GM21526 (cell line): ENCODE data around the gene EVA1C.
"Not testable (repeated sequence)": the region's sequence is repeated elsewhere in the genome, so short reads cannot be mapped to it uniquely, and the experiment has no call there.

Experiments
- ATAC-seq: cut with Tn5 transposase; IDR thresholded peaks from one replicate; pipeline ENCODE4 v1.9.1; 2021; ENCODE audit warnings: moderate library complexity; ENCODE audit not compliant: unreplicated experiment, low FRiP score

Gene EVA1C

GRCh38 chr21:32521736-32522355 is 109.3 kb downstream of the EVA1C start:
- no peak for ATAC-seq

- ATAC-seq: no peak
These were observed 111.0 kb downstream of the EVA1C start for GRCh38 chr21:32523463-32523862.

DNA sequence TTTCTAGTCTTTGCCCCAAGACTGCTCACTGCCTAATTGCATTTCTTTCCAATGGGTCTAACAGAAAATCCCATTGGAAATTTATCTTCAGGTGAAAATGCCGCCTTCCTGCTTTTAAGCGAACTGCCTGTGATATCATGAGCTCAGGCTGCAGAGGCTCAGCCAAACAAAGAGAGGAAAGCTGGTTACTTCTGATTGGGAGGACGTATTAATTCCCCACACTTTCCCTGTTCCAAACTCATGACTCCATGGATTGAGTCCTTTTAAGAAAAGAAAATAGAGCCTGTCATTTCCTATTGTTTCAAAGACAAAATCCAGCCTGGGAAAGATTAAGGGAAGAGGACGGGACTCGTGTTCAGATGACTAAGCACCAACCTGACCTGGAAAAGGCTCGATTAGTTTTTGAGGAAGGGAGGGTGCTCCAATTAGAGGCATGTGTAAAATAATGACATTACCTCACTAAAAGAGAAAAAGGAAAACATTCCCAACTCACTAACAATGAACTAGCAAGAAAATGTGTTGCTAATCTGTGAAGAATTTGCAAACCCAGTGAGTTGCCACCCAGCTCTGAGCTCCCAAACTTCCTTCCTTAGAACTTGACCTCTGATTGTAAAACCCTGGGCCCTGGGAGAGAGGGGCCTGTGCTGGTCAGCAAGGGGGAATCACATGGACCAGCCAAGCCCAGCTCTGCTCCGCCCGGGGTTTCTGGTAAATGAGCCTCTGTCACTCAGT is 111.6 kb downstream of the EVA1C start:
- ATAC-seq: no peak

DNA sequence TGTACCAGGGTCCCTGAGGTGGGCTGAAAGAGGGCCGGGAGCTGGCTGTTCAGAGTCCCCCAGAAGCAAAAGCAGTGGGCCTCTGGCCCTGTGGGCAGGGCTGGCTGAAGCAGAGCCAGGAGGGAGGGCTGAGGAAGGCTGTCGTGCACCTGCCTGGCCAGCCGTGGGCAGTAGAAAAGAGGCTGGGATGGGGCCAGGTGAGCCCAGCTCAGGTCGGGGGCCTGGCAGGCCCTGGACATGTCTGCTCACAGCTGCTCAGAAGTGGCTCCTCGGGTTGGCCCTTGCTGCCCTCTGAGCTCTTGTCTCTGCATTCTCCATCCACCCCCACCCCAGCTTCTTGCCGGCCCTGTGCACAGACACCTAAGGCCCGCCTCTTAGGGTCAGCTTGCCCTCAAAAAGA is 112.8 kb downstream of the EVA1C start:
- no peak for ATAC-seq

GRCh38 chr21:32529679-32530078 is 117.2 kb downstream of the EVA1C start:
- no peak for ATAC-seq

DNA sequence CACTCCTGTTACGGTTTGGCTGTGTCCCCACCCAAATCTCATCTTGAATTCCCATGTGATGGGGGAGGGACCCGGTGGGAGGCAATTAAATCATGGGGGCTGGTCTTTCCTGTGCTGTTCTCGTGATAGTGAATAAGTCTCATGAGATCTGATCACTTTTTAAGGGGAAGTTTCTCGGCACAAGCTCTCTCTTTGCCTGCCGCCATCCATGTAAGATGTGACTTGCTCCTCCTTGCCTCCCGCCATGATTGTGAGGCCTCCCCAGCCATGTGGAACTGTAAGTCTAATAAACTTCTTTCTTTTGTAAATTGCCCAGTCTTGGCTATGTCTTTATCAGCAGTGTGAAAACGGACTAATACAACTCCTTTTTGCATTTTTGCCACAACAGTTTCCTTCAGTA is 118.3 kb downstream of the EVA1C start:
- not testable (repeated sequence) for ATAC-seq

GRCh38 chr21:32531561-32531960 is 119.1 kb downstream of the EVA1C start:
- not testable (repeated sequence) for ATAC-seq

DNA sequence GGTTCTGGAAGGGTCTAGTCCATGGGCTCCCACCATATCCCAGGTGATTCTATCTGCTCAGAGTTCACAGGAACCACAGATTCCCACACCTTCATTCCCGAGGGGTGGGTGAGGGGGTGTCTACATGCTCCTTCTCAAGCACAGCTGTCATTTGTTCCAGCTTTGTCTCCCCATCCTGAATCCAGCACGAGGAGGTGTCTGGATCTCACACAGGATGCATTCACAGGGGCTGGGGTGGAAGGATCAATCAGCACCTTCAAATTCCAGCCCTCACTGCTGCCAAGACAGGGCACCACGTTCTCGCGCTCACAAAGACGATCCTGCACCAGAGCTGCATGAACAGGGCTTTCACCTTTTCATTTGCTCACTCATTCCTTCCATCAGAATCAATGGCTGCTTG is 120.1 kb downstream of the EVA1C start:
- ATAC-seq: no peak

DNA sequence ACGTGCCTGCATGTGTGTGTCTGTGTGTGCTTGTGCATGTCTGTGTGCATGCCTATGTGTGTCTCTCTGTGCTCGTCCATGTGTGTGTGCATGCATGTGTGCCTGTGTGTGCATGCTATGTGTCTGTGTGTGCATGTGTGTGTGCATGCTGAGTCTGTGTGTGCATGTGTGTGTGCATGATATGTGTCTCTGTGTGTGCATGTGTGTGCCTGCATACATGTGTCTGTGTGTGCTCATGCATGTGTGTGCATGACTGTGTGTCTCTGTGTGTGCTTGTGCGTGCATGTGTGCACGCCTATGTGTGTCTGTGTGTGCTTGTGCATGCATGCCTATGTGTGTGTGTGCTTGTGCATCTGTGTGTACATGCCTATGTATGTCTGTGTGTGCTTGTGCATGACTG is 120.5 kb downstream of the EVA1C start:
- ATAC-seq: no peak

DNA sequence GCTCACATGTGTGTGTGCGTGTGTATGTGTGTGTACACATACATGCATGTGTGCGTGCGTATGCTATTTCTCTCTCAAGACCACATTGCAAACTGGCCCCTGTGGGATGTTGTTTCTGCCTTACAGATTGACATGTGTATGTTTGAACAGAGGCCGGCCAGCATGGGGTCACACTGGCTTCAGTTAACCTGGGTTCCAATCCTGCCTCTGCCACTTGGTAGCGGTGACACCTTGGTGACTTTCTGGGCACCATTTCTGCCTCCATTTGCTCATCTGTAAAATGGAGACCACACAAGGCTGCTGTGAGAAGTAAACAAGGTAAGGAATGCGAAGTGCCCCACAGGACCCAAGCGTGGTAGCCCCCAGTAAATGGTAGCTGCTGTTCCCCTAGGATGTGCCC is 121.1 kb downstream of the EVA1C start:
- ATAC-seq: no peak

DNA sequence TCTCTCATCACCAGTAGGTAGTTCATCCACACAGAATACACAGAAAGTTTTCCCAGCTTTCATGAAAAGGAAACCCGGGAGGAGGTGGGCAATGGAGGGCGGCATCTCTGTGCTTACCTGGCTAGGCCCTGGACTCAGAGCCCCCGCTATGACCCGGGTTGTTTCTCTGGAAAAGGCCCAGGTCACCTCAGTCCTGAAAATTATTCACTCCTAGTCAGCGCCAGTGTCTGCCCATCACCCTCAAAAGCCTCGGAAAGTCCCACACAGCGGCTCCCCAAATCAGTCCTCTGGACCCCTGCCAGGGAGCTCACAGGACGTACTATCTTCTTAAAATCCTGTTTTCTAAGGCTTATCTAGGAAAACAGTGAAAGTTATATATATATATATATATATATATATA is 121.6 kb downstream of the EVA1C start:
- ATAC-seq: no peak

- ATAC-seq: no peak
These were observed 123.1 kb downstream of the EVA1C start for GRCh38 chr21:32535612-32536011.

- ATAC-seq: no peak
These were observed 125.0 kb downstream of the EVA1C start for GRCh38 chr21:32537569-32537881.

DNA sequence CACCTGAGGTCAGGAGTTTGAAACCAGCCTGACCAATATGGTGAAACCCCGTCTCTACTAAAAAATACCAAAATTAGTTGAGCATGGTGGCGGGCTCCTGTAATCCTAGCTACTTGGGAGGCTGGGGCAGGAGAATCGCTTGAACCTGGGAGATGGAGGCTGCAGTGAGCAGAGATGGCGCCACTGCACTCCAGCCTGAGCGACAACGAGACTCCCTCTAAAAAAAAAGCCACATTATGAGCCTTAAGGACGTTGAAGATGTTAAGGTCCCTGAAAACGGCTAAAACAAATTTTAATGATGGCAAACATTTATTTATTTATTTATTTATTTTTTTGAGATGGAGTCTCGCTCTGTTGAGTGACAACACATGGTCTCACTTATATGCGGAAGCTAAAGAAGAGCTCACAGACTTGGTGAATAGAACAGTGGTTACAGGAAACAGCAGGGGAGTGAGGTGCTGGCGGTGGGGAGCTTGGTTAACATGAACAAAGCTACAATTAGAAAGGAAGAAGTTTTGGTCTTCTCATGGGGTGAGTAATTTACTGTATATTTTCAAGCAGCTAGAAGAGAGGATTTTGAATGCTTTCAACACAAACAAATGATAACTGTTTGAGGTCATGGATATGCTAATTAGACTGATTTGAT is 125.8 kb downstream of the EVA1C start:
- no peak for ATAC-seq

DNA sequence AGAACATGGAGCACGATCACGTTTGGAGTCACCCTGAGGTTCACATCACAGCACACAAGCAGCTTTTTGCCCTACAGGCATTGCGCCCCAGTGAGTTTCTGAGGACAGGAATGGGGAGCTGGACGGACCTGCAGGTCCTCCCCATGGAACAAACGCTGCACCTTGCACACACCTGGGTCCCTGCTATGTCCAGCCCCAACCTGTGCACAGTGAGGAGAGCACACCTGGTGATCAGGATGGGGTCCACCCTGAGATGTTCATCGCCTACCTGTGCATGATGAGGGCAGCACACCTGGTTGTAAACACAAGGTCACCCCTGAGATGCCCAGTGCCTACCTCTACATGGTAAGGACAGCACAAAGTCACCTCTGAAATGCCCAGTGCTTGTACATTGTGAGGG is 126.9 kb downstream of the EVA1C start:
- ATAC-seq: no peak

- not testable (repeated sequence) for ATAC-seq
These were observed 130.6 kb downstream of the EVA1C start for GRCh38 chr21:32543056-32543455.

DNA sequence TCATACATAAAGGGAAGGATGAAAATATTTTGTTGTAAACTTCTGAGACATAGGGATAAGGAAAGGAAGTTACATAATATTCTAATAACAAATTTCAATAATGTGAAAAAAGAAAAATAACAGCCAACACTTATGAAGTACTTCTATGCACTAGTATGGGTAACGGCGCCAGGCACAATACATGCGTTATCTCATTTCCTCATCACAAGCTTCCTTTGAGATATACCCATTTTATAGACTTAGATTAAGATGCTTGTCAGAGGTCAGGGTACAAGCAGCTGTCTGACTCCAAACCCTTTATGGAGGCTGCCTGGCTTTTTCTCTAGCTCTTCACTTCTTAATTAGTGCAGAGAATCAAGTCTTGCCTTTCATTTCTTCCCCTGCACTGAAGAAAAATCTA is 131.5 kb downstream of the EVA1C start:
- ATAC-seq: no peak

- no peak for ATAC-seq
These were observed 132.2 kb downstream of the EVA1C start for GRCh38 chr21:32544697-32545096.

GRCh38 chr21:32545948-32546441 is 133.5 kb downstream of the EVA1C start:
- no peak for ATAC-seq

GRCh38 chr21:32547018-32547417 is 134.5 kb downstream of the EVA1C start:
- no peak for ATAC-seq

DNA sequence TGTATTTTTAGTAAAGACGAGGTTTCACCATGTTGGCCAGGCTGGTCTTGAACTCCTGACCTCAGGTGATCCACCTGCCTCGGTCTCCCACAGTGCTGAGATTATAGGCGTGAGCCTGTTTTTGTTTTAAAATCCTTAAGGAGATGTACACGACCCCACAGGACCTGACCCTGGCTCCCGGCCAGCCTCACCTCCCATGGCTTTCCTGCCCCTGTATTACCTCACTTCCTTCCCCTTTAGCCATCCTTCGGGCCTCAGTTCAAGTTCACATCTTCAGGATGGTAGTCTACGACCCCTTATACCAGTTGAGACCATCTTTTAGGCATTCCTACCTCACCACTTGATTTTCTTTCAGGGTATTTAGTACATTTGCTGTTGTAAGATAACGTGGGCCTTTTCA is 136.5 kb downstream of the EVA1C start:
- ATAC-seq: no peak

- no peak for ATAC-seq
These were observed 136.9 kb downstream of the EVA1C start for GRCh38 chr21:32549440-32549839.
